GM18508 (cell line): ENCODE measurements around the gene SFTPB.
"Not testable (repeated sequence)": the region's sequence is repeated elsewhere in the genome, so short reads cannot be mapped to it uniquely, and the experiment has no call there.

Experiments used
- ATAC-seq: cut with Tn5 transposase; IDR thresholded peaks from one replicate; pipeline ENCODE4 v1.9.1; 2021; ENCODE audit warnings: moderate number of reproducible peaks; ENCODE audit not compliant: insufficient read depth, unreplicated experiment

The SFTPB gene

DNA sequence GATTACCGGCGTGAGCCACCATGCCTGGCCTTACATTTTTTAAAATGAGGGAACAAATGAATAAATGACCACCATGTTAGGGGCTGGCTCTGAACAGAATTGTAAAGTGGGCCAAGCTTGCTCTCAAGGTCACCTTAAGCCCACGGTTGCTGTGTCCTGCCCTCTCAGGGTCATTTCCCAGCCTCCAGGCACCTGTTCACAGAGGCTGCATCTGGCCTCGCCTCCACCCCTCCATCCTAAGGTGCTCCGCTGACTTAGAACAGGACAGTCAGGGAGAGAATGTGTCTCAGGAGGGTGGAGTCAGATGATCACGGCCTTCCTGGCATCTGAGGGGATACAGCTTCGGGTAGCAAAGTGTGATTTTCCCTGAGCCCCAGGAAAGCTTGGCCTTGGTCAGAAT lies 7.3 kb downstream of the SFTPB start:
- ATAC-seq = no peak

DNA sequence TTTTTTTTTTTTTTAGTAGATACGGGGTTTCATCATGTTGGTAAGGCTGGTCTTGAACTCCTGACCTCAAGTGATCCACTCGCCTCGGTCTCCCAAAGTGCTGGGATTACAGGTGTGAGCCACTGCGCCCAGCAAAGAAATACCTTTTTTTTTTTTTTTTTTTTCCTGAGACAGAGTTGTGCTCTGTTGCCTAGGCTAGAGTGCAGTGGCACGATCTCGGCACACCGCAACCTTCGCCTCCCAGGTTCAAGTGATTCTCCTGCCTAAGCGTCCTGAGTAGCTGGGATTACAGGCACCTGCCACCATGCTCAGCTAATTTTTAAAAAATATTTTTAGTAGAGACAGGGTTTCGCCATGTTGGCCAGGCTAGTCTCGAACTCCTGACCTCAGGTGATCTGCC lies 7.7 kb downstream of the SFTPB start:
- not testable (repeated sequence) for ATAC-seq

DNA sequence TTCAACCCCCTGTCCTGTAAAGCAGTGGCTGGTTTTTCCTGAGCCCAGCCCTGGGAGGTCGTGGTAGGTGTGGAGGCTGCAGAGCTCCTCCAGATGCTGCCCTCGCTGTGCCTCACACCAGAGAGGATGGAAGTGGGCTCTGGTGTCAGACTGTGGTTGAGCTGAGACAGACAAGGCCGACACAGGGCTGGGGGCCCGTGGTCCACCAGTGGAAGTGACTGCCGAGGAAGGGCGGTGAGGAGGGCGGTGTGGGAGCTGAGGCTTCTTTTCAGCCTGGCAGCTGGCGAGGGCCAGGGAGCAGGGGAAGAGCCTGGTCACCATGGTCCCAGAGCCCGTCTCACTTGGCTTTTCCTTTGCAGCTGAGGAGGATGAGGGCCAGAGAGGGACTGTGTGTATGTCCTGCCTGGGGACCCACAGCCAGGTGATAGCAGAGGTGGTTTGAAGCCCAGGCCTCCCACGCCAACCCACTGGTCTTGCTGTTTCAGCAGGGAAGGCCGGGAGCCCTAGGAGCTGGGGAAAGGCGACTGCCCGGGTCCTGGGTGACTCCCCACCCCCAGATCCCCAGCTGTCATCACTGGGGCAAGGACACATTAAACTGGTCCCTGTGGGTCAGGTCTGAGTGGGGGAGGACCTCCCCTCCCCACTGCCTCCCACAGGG lies 8.5 kb downstream of the SFTPB start:
- ATAC-seq = no peak

DNA sequence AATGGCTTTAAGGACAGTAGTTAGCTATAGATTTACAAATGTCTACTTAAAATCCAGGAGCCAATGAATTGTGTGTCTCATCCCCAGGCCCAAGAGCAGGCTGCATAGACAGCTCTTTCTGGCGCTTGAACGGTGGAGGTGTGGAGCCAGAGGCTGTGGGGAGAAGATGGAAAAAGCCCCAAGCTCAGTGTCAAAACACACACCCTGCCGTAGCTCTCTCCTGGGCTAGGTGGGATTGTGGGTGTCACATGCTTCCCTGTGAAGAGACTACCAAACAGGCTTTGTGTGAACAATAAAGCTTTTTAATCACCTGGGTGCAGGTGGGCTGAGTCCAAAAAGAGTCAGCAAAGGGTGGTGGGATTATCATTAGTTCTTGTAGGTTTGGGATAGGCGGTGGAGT lies 10.6 kb downstream of the SFTPB start:
- ATAC-seq = not testable (repeated sequence)

DNA sequence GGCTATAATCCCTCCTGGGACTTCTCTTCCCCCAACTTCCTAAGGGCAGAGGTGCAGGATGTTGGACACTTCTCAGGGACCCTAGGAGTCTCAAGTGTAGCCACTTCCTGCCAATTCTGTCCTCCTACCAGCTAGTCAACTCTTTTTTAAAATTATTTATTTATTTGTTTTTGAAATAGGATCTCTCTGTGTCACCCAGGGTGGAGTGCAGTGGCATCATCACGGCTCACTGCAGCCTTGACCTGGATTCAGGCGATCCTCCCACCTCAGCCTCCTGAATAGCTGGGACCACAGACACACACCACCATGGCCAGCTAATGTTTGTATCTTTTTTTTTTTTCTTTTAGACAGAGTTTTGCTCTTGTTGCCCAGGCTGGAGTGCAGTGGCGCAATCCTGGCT lies 11.5 kb downstream of the SFTPB start:
- no peak for ATAC-seq

DNA sequence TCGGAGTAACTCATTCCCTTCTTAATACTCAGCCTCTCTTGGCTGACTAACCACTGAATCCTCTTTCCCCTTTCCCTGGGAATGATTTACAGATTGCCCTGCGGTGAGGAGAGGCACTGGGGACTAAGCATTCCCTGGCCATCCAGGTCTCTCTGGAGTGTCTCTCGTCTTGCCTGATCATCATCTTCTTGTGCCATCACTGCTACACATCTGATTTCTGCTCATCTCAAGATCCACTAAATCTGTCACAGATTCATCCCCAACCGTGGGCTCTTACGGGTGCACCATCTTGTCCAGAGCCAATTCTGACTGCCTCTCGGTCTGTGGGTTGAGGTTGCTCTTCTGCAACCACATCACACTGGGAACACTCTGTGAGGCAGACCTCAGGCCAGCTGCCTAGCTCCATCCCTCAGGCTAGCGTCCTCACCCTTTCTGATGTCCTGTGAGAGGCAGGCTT lies 12.0 kb downstream of the SFTPB start:
- ATAC-seq = no peak

DNA sequence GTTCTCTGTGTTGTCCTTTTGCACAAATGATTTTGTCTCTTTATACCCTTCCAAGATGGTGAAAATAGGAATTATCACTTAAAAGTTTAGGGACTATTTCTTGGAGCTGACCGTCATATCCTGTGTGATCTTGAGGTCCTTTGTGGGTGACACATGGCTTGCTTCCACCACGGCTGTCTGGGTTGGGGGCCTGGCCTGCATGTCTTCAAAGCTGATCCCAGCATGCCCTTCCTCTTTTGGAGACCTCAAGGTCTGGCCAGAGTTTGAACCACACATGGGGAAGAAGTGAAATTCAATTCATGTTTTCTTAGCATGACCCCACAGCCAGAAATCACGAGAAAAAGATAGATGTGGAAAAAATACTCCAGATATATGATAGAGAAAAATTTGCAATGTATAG lies 14.0 kb downstream of the SFTPB start:
- no peak for ATAC-seq

DNA sequence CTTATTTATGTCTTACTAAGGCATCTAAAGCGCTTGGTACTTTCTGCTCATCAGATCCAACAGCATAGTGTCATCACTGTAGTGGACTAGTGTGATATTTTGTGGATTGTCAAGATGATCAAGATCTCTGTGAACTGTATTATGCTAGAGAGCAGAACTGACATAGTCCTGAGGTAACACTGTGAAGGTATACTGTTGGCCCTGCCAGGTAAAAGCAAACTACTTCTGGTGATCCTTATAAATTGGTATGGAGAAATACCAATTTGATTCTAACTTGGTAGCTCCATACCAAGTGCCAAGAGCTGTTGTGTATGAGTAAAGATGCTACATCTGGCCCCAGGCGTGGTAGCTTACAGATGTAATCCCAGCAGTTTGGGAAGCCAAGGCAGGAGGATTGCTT lies 15.9 kb downstream of the SFTPB start:
- no peak for ATAC-seq

DNA sequence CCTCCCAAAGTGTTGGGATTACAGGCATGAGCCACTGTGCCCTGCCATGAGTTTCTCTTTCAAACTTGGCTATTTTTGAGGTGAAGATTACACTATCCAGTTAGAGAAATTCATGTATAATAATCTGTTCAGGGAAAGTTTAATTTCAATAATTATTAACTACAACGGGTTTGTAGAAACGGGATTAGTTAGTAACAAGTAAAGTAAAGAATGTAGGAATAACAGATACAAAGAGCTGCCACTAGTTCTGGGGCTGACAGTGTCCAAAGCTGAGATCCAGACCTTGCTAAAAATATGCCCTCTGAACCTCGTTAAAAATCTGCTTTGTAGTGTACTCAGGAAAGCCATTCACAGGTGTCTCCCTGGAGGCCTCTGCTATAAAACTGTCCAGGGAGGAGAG lies 16.9 kb downstream of the SFTPB start:
- no peak for ATAC-seq

DNA sequence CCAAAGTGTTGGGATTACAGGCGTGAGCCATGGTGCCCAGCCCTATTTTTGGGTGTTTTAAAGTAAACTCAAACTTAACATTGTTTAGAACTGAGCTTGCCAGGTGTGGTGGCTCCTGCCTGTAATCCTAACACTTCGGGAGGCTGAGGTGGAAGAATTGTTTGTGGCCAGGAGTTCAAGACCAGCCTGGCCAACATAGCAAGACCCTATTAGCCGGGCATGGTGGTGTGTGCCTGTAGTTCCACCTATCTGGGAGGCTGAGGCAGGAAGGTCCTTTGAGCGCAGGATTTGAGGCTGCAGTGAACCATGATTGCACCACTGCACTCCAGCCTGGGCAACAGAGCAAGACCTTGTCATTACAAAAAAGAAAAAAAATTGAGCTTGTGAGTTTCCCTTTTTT lies 17.5 kb downstream of the SFTPB start:
- no peak for ATAC-seq

DNA sequence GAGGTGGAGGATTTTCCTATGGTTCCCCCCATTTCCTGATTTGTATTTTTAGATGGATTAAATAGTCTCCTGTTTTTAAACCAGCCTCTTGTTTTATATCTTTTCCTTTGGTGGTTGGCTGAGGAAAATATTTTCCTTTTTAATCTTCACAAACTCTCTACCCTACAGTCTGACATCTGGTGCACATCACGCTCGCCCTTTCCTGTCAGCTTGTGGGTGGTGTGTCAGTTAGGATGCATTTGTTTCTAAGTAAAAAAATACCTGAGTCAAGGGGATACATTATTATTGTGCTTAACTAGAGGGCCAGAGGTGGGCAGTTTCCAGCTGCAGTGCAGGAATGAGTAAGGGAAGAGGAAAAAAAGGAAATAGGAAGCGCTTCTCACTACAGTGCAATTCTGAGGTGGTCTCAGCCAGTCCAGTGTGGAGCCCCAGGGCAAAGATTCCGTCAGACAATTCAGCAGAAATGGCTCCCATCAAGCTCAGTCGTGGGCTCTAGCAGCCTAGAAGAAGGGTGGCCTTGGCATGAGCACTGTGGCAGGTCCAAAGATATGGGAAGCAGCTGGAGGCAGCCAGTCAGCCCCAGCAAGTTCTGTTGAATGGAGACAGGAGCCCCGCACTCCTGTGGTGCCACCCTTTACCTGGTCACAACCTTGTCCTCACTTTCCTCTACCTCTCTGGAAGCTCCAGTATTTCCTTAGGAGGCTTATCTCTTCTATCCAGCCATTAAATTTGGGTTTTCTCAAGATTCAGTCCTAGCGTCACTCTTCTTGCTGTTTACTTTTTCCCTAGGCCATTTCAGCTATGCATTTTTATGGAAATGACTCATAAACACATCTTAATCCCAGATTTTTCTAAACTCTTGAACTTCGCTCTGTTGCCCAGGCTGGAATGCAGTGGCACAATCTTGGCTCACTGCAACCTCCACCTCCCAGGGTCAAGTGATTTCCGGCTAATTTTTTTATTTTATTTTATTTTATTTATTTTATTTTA lies 18.5 kb downstream of the SFTPB start:
- ATAC-seq = no peak

DNA sequence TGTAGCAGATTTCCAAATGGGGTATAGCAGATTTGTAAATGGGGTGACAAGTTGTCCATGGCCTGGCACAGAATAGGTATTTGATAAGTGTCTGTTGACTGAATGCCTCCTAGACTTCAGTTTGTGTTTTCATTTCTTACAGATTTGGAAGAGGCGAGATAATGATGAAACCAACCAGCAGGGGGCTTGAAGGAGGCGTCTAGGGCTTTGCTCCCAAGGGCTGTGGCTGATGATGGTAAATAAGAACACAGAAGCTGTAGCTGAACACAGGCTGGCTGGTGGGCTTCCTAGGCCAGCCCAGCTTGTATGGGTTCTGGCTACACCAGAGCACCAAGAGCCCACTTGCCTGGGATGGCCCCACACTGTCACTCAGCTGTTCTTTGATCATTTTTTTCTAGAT lies 19.4 kb downstream of the SFTPB start:
- no peak for ATAC-seq

DNA sequence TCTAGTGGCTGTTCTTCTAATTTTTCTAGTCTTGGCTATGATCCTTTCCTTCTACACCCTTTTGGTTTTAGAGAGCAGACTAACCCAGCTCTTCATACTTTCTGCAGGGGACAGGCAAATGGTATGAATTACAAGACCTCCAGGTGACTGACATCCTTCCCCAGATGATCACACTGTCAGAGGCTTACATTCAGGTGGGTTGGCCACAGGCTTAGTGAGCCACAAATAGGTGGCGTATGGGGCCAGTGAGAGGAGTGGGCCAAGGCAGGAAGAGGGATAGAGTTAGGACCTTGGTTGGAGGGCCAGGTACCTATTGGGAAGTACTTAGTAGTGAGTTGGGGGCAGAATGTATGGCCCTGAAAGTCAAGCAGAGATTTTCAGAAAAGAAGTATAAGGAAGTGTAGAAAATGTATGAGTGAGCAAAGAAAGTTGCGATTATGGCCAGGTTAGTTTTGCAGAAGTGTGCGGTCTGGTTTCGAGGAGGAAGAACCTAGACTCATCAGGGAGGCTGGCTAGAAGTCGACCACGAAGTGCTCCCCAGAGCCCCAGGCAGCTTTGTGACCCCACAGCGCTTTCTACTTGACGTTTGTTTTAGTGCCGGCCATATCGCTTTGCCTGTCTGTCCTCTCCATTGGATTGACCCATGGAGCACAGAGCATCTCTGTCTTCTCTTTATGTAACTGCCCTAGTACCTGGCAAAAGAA lies 20.0 kb downstream of the SFTPB start:
- no peak for ATAC-seq

DNA sequence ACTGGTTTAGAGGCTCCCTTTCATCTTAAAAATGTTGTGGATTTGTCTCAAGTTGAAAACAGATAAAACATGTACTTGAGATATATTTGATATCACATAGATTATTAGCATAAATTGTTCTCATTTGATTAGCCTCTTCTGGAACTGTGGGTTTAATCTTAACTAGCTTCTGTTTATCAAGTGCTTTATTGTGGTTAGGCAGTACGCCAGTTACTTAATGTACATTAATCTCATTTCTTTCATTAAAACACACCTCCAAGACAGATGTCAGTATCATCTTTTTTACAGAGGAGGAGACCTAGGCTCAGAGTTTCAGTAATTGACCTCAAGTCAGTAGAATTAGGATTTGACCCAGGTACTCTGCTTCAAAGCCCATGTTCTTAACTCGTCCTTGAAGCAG lies 21.8 kb downstream of the SFTPB start:
- ATAC-seq = no peak

DNA sequence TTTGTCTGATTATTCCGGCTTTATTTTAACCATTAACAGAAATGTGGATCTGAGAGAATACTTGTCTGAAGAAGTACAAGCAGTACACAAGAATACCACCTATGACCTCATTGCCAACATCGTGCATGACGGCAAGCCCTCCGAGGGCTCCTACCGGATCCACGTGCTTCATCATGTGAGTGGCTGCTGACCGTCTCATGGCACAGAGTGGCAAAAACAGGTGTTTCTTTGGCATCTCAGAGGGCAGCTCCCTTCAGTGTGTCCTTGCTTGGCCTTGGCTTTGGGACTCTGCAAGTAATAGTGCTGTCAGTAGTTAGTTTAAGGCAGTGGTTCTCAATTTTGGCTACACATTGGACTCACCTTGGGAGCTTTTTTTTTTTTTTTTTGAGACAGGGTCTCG lies 23.1 kb downstream of the SFTPB start:
- ATAC-seq = no peak

DNA sequence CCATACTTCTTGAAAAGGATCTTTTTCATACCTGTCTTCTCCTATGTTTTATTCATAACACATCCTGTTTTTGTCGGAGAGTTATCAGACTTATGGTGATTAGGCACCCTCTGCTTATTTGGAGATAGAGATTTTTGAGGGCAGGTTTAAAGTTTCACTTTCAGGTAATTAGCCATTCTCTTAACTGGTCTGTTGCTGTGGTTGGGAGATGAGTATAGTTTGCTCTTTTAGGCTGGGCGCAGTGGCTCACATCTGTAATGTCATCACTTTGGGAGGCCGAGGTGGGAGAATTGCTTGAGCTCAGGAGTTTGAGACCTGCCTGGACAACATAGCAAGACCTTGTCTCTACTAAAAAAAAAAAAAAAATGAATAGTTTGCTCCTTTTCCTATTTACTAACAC lies 25.3 kb downstream of the SFTPB start:
- no peak for ATAC-seq

DNA sequence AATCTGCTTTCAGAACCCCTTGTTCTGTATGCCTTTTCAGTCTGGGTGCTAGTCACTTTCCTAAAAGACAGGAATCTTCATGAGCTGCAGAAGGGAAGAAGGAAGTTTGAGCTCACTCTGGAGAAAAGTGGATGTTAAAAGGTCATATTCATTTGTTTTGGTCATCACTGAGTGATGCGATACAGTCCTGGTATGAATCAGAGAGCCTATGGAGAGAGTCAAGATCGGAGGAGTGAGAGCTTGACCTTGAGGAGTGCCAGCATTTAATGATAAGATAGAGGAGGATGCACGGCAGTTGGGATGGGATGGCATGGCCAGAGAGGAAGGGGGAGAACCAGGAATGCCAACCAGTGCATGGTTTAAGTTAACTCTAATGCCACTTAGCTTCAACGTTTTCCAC lies 32.4 kb downstream of the SFTPB start:
- ATAC-seq = no peak

DNA sequence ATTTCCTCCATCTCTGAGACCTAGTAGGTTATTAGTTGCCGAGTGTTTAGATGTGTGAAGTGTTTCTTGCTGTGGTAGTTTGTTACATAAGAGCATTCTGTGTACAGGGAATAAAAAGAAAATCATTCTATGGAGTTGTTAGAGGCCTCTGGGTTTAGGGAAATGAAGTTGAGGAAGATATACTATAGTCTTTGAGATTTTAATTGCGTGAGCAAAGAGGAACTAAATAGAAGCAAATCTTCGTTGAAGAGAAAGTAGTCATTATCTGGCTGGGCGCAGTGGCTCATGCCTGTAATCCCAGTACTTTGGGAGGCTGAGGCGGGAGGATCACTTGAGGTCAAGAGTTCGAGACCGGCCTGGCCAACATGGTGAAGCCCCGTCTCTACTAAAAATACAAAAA lies 33.0 kb downstream of the SFTPB start:
- no peak for ATAC-seq

DNA sequence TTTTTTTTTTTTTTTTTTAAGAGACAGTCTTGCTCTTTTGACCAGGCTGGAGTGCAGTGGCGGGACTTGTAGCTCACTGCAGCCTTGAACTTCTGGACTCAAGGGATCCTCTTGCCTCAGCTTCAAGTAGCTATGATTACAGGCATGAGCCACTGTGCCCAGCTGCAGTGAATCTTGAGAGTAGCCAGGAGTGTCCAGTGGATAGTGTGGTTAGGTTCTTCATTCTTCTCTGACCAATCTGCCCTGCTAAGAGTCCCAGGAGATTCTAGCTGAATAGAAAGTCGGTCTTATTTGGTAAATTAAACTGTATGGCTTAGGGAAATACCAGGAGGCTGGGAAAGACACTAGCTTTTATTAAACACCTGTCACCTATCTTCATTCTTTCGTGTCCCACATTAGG lies 36.7 kb downstream of the SFTPB start:
- no peak for ATAC-seq

DNA sequence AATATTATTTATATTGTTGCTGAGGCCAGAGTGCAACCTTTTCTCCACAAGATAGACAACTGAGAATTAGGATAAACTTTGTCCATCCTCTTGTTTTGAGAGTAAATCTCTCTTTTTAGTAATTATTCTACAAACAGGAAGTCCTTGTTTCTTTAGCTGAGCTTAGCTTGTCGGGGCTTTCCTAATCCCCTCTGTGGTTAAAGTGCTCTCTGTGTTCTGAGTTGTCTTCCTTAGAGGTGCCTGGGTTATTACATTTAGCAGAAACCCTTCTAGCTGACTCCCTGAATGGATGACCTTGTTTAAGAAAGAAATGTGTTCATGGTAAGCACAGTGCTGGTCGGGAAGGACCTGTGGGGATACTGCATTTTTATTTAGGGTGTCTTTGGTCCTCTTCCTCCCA lies 39.3 kb downstream of the SFTPB start:
- ATAC-seq = no peak

DNA sequence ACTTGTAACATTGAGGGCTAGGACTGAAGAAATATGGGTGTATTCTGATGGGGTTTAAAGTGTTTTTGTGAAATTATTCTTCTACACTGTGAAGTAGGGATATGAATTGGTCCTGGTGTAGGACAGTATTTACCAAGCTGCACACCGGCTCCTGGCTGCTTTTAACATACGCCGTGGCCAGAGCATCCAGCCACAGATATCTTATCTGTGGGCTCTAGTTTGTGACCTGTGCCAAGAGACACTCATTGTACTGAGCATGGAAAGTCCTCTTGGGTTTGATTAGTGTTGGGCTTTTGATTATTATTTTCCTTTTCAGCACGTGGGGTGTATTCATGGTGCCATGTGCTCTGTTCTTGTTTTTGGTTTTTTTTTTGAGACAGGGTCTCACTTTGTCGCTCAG lies 44.0 kb downstream of the SFTPB start:
- no peak for ATAC-seq
